Ectodermal cell (in vitro differentiated cells): Measurements from ENCODE around the gene QSOX1.

Source experiments
- H3K27ac ChIP-seq: 2 replicates; pipeline ENCODE4 v1.7.0; 2013; ENCODE audit warnings: mild to moderate bottlenecking, low read depth, low read length; ENCODE audit not compliant: insufficient read depth, poor library complexity, severe bottlenecking
- H3K27me3 ChIP-seq: 2 replicates; pipeline ENCODE4 v1.7.0; 2013; ENCODE audit warnings: mild to moderate bottlenecking, low read length; ENCODE audit not compliant: insufficient read depth, control insufficient read depth, poor library complexity, severe bottlenecking
- H3K36me3 ChIP-seq: one replicate; pipeline ENCODE4 v1.7.0; 2013; ENCODE audit warnings: low read length; ENCODE audit not compliant: control insufficient read depth, insufficient read depth
- H3K4me1 ChIP-seq: one replicate; pipeline ENCODE4 v1.7.0; 2013; ENCODE audit warnings: low read length; ENCODE audit not compliant: control insufficient read depth, insufficient read depth
- H3K4me3 ChIP-seq: 2 replicates; pipeline ENCODE4 v1.7.0; 2013; ENCODE audit warnings: low read depth, low read length, control low read depth; ENCODE audit not compliant: insufficient read depth
- H3K9me3 ChIP-seq: 2 replicates; pipeline ENCODE4 v1.7.0; 2013; ENCODE audit warnings: mild to moderate bottlenecking, low read length, moderate library complexity; ENCODE audit not compliant: control insufficient read depth
- WGBS, 2 experiments: methylation state at CpG; one replicate each; pipeline ENCODE4 v1.1.7; 2013; ENCODE audit warnings: missing lambda C conversion rate in 2 of 2; 5-methylcytosine and 5-hydroxymethylcytosine counted together

Gene QSOX1

DNA sequence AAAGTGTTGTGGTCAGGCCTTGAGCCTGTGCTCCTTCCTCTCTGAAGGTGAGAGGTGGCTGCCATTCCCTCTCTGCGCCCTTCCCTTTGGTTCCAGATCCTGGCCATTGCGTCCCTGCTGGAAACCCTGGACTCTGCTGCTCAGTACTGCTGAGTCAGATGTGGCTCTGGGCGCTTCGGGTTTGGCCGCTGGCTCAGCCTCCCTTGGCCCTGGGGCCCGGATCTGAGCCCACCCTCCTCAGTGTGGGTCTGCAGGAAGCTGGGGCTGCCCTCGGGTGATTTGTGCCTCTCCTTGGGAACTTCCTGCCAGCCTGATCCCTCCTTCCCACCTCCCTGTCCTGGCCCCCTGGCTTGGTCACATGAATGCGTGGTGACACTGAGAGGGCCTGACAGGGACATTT, 32.2 kb downstream of the QSOX1 start:
- H3K36me3 ChIP-seq = no peaks in the 10 kb centered on the region
- H3K4me1 ChIP-seq = no peaks in the 10 kb centered on the region
- no peak overlapping the region for H3K27ac ChIP-seq
- H3K27me3 ChIP-seq = no peaks in the 10 kb centered on the region
- 81 to 82% methylated on average over 8 of the region's 8 CpGs for WGBS, 2 experiments
- no peaks in the 10 kb centered on the region for H3K9me3 ChIP-seq
- no peak overlapping the region for H3K4me3 ChIP-seq

DNA sequence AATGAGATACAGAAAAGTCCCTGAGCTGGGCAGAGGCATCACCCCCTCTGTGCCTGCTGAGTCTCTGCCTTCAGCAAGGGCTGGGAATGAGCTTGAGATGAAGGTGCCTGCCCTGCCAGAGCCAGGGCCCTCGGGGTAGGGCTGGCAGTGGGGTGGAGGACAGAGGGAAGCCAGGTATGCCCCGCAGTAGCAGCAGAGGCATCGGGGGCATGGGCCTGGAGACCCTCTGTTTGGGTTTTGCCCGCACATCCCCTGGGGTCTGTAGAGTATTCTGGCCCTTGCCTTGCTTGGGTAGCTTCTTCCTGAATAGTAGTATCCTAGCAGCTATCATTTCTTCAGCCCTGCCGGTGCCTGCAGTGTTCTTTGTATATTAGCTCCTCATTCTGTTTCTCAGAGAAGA, 33.0 kb downstream of the QSOX1 start:
- no peak overlapping the region for H3K27ac ChIP-seq
- WGBS, 2 experiments = 91 to 93% methylated on average over 5 of the region's 5 CpGs
- no peaks in the 10 kb centered on the region for H3K9me3 ChIP-seq
- no peaks in the 10 kb centered on the region for H3K36me3 ChIP-seq
- no peaks in the 10 kb centered on the region for H3K27me3 ChIP-seq
- no peak overlapping the region for H3K4me3 ChIP-seq
- H3K4me1 ChIP-seq = no peaks in the 10 kb centered on the region

- 48 to 49% methylated on average over 8 of the region's 8 CpGs for WGBS, 2 experiments
- no peaks in the 10 kb centered on the region for H3K36me3 ChIP-seq
- no peaks in the 10 kb centered on the region for H3K4me1 ChIP-seq
- H3K4me3 ChIP-seq = no peak overlapping the region
- H3K27me3 ChIP-seq = no peaks in the 10 kb centered on the region
- no peaks in the 10 kb centered on the region for H3K9me3 ChIP-seq
- no peak overlapping the region for H3K27ac ChIP-seq
Measured at GRCh38 chr1:180188091-180188506, 33.4 kb downstream of the QSOX1 start.

DNA sequence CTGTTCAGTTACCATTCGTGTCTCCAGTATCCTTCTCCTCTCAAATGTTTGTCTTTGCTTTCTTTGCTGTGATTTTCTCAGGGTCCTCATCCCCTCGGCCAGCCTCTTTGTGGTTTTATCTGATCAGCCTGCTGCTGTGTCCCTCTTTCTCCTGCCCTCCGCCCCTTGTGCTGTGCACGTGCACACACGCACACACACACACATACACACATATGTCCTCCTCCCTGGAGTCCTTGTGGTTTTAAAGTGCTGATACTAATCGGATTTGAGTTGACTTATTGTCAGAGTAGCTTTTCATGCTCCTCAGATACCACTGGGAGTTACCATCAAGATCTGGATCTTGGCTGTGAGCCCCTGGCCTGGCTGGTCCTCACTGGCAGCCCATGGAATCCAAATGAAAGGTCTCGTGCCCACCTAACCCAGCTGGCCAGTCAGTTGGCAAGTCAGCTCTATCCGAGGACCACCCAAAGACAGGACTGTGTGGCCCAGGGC, 34.1 kb downstream of the QSOX1 start:
- no peaks in the 10 kb centered on the region for H3K27me3 ChIP-seq
- H3K36me3 ChIP-seq = no peaks in the 10 kb centered on the region
- H3K27ac ChIP-seq = no peak overlapping the region
- no peaks in the 10 kb centered on the region for H3K9me3 ChIP-seq
- no peaks in the 10 kb centered on the region for H3K4me1 ChIP-seq
- WGBS, 2 experiments = 91 to 93% methylated on average over 8 of the region's 8 CpGs
- H3K4me3 ChIP-seq = no peak overlapping the region

GRCh38 chr1:180190091-180190490, 35.4 kb downstream of the QSOX1 start:
- Histone ChIP-seq H3K27ac (no peak overlapping the region), H3K9me3 (no peaks in the 10 kb centered on the region), H3K36me3 (no peaks in the 10 kb centered on the region), H3K4me1 (no peaks in the 10 kb centered on the region), H3K4me3 (no peak overlapping the region), H3K27me3 (no peaks in the 10 kb centered on the region)
- 94 to 95% methylated on average over 5 of the region's 5 CpGs for WGBS, 2 experiments

DNA sequence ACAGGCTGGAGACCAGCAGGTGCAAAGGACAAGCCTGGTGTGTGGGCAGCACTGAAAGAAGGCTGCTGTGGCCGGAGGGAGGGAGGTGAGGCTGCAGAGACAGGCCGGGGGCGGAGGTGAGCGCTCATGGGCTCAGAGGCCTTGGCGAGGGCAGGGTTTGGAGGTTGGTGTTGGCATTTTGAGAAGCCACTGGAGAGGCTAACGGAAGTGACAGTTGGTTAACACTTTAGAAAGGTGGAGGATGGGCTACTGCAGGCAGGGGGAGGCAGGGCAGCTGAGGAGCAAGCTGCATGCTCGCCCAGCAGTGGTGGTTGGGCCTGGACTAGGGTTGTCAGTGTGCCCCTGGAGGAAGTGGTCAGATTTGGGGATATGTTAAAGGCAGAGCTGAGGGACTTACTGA, 37.5 kb downstream of the QSOX1 start:
- 89 to 92% methylated on average over 7 of the region's 7 CpGs for WGBS, 2 experiments
- H3K9me3 ChIP-seq = no peaks in the 10 kb centered on the region
- no peaks in the 10 kb centered on the region for H3K4me1 ChIP-seq
- no peak overlapping the region for H3K27ac ChIP-seq
- no peak overlapping the region for H3K4me3 ChIP-seq
- H3K36me3 ChIP-seq = no peaks in the 10 kb centered on the region
- no peaks in the 10 kb centered on the region for H3K27me3 ChIP-seq

DNA sequence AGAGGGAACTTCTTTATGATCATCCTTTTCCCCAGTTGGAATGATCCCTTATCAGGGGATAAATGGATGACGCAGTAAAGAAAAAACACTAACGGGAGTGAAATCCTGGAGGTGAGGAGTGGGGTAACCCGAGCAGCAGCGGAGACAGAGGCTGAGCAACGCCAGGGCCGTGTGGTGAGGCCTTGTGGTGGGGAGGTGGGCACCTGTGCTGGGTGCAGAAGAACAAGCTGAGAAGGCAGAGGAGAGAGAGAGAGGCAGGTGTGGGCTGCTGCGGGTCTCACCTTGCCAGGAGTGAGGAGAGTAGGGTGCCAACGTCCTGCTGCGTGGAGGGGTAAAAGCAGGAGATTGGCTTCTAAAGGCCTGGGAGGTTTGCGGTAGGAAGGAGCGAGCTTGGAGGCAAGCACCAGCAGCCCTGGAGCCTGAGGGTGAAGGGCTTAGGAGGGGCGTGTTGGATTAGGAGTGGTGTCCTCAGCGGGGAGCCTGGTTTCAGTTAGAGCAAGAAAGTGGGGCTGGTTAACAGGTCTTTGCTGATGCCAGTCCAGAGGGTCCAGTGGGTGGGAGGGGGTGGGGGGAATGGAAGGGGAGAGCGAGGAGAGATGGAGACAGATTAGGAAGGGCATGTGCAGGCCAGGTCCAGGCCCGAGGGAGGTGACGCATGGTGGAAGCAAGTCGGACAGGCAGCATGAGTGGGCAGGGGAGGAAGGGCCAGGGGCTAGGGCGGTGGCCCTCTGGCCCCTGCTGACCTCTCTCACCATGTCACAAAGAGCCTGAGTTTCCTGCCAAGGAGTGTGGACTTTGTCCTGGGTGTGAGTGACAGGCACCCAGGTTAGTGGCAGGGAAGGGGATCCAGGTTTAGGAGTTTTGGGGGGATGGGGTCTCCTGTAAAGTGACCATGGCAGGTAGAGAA, 38.7 kb downstream of the QSOX1 start:
- H3K4me3 ChIP-seq = no peak overlapping the region
- no peaks in the 10 kb centered on the region for H3K36me3 ChIP-seq
- WGBS, 2 experiments = 90 to 92% methylated on average over 18 of the region's 18 CpGs
- no peak overlapping the region for H3K27ac ChIP-seq
- H3K27me3 ChIP-seq = no peaks in the 10 kb centered on the region
- H3K9me3 ChIP-seq = no peaks in the 10 kb centered on the region
- peaks cover 4% of the 10 kb centered on the region for H3K4me1 ChIP-seq

DNA sequence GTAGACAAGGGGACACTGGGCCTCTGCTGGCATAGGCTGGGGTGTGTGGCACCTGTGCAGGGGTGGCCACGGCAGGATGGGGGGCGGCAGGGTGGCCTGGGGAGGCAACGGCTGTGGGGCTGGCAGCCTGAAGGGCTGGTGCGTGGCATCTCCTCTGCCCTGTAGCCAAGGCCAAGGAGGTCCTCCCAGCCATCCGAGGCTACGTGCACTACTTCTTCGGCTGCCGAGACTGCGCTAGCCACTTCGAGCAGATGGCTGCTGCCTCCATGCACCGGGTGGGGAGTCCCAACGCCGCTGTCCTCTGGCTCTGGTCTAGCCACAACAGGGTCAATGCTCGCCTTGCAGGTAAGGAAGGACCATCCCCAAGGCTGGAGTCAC, 39.4 kb downstream of the QSOX1 start:
- H3K36me3 ChIP-seq = no peaks in the 10 kb centered on the region
- peaks cover 4% of the 10 kb centered on the region for H3K4me1 ChIP-seq
- no peak overlapping the region for H3K27ac ChIP-seq
- WGBS, 2 experiments = 96% methylated on average over 14 of the region's 14 CpGs
- H3K9me3 ChIP-seq = no peaks in the 10 kb centered on the region
- H3K4me3 ChIP-seq = no peak overlapping the region
- H3K27me3 ChIP-seq = no peaks in the 10 kb centered on the region

DNA sequence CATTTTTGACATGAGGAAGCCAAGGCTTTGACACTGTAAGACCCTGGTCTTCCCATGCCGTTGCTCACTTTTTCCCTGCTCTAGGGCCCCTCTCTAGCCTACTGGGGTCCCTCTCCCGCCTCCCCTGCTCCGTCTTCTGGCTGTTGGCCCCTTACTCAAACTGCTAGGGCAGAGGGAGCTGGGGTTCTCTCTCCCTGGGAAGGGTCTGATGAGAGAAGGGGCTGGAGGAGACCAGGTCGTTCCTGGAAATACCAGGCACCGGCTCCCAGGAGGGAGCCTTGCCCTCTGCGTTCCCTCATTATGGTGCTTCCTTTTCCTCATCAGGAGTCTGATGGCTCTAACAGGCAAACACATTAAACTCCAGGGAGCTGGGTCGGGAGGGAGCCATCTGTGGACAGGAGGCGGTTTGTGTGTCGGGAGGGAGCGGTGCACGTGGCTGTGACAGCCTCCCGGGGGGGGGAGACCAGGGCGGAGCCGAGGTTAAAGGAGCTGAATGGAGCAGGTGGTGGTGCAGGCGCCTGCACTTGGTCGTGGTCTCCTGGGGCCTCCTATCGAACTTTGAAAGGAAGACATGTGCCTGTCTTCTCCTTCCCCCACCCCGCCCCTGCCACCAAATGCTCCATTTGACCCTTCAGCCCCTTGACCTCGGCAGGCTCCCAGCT, 40.0 kb downstream of the QSOX1 start:
- Histone ChIP-seq H3K36me3 (no peaks in the 10 kb centered on the region), H3K4me1 (peaks cover 4% of the 10 kb centered on the region), H3K27ac (no peak overlapping the region), H3K9me3 (no peaks in the 10 kb centered on the region), H3K4me3 (no peak overlapping the region), H3K27me3 (no peaks in the 10 kb centered on the region)
- WGBS, 2 experiments = 72 to 75% methylated on average over 19 of the region's 19 CpGs

DNA sequence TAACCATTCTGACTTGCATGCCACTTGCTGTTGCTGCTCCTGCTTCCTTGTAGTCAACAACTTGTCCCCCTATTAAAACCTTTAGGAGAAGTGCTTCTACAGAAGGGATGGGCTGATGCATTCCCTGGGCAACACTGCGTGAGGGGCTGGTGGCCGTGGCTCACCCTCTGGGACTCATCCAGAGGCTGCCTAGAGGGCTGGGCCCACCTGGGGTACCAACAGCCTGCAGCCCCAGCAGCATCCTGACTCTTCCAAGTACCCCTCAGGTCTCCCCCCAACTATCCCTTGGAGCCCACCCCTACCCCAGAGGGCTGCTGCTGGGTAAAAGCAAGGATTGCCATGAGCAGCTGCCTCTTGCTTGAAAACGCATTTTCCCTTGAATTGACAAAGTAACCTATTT, 40.7 kb downstream of the QSOX1 start:
- H3K27ac ChIP-seq = no peak overlapping the region
- WGBS, 2 experiments = 96 to 97% methylated on average over 3 of the region's 3 CpGs
- no peaks in the 10 kb centered on the region for H3K9me3 ChIP-seq

More for the DNA sequence above, 40.7 kb downstream of the QSOX1 start:
- Histone ChIP-seq H3K4me1 (peaks cover 4% of the 10 kb centered on the region), H3K27me3 (no peaks in the 10 kb centered on the region), H3K36me3 (no peaks in the 10 kb centered on the region), H3K4me3 (no peak overlapping the region)
